Panc1 (cell line): ENCODE measurements around the gene VWDE. TPM values are rescaled to one million over a fixed set of nuclear protein-coding genes. Genes with fewer than 3 reads are reported as not detected.
A peak's percentile ranks its signal among the peaks of the same experiment; 100 is the strongest.

ENCODE experiments used
- ATAC-seq: fragments of 200-7000 bp; cut with Tn5 transposase; 2 replicates; pipeline ENCODE4 v1.9.1; 2020; ENCODE audit warnings: mild to moderate bottlenecking, moderate library complexity
- BruUV-seq: library from RNA; stranded (reverse); fragments of 400-500 nt; replicated peaks from 2 replicates; lab custom pipeline; 2021; lab: Mats Ljungman, UMichigan
- CTCF ChIA-PET: fragments of 300-600 bp; sonication (Branson Sonifier 250); formaldehyde crosslinking; loops from one replicate; lab custom pipeline; 2022; ENCODE audit warnings: antibody characterized with exemption; lab: Charles Lee
- POLR2A ChIA-PET: fragments of 300-600 bp; sonication (Branson Sonifier 250); formaldehyde crosslinking; loops from one replicate; lab custom pipeline; 2022; ENCODE audit warnings: antibody characterized with exemption; lab: Charles Lee
- DNase-seq: peaks from one replicate; pipeline ENCODE4 v3.0.0-alpha.2; 2010; ENCODE audit warnings: low read depth, low spot score
- H3K27ac ChIP-seq: 2 replicates; pipeline ENCODE4 v1.5.1; 2011; ENCODE audit warnings: mild to moderate bottlenecking, low read length, inconsistent platforms
- H3K27me3 ChIP-seq: fragments of 200-500 bp; sonication (Bioruptor generic); 2 replicates; pipeline ENCODE4 v1.6.0; 2014; ENCODE audit warnings: low read length, inconsistent platforms; ENCODE audit not compliant: control insufficient read depth, insufficient read depth
- H3K36me3 ChIP-seq: fragments of 200-500 bp; sonication (Bioruptor generic); 2 replicates; pipeline ENCODE4 v1.5.1; 2014; ENCODE audit warnings: inconsistent platforms, mild to moderate bottlenecking, low read length, moderate library complexity; ENCODE audit not compliant: control insufficient read depth, insufficient read depth
- H3K4me1 ChIP-seq: 2 replicates; pipeline ENCODE4 v1.5.1; 2011; ENCODE audit warnings: inconsistent platforms, mild to moderate bottlenecking, low read length, moderate library complexity; ENCODE audit not compliant: control insufficient read depth, insufficient read depth
- H3K4me3 ChIP-seq, 2 experiments: 2 replicates each; pipeline ENCODE4 v1.5.1; 2011 to 2012; ENCODE audit warnings: low read depth in 2 of 2, low read length in 2 of 2, mild to moderate bottlenecking in 2 of 2, inconsistent platforms in 1 of 2, moderate library complexity in 1 of 2
- H3K9me3 ChIP-seq: fragments of 200-500 bp; sonication (Bioruptor generic); 2 replicates; pipeline ENCODE4 v1.5.1; 2014; ENCODE audit warnings: low read depth, mild to moderate bottlenecking, inconsistent platforms, low read length, moderate library complexity; ENCODE audit not compliant: control insufficient read depth, insufficient read depth
- CTCF ChIP-seq: fragments of 450-650 bp; IDR thresholded peaks from 2 replicates; pipeline ENCODE4 v1.5.1; 2017; ENCODE audit warnings: mild to moderate bottlenecking
- POLR2AphosphoS5 ChIP-seq: IDR thresholded peaks from 2 replicates; pipeline ENCODE4 v1.6.1; 2012; ENCODE audit warnings: mild to moderate bottlenecking, low read depth, low read length, moderate library complexity
- REST ChIP-seq, 2 experiments: IDR thresholded peaks; 2 replicates each; pipeline ENCODE4 v1.6.1; 2011 to 2012; ENCODE audit warnings: low read depth in 2 of 2, control low read depth in 1 of 2, low read length in 1 of 2, mild to moderate bottlenecking in 1 of 2, moderate library complexity in 1 of 2; ENCODE audit not compliant: insufficient read depth in 1 of 2
- SIN3A ChIP-seq: IDR thresholded peaks from 2 replicates; pipeline ENCODE4 v1.6.1; 2012; ENCODE audit warnings: low read depth, mild to moderate bottlenecking, low read length, moderate library complexity, borderline replicate concordance; ENCODE audit not compliant: insufficient read depth
- TCF7L2 ChIP-seq: IDR thresholded peaks from 2 replicates; pipeline ENCODE4 v1.6.1; 2011; ENCODE audit warnings: mild to moderate bottlenecking, low read depth, low read length, inconsistent platforms
- in situ Hi-C: cut with HindIII; loops from 2 replicates; pipeline ENCODE4 v1.10.0; 2016; ENCODE audit warnings: low sequenced_read_pairs, low pct_unique_long_range_greater_than_20kb
- intact Hi-C: fragments of 100-400 bp; cut with micrococcal nuclease; formaldehyde crosslinking; loops from one replicate; pipeline ENCODE4 v1.10.0; 2022; ENCODE audit not compliant: unreplicated experiment
- total RNA-seq: library from RNA; stranded (reverse); gene quantifications from one replicate; pipeline ENCODE4 v1.2.1, GENCODE V29; 2021; ENCODE audit not compliant: unreplicated experiment

Gene VWDE
- total RNA-seq, 1 experiment from 2014 or later = 8.5 TPM

- Histone ChIP-seq H3K27ac (no peak overlapping the region; the same call in 1 of the 2 replicates), H3K4me1 (peaks cover 4% of the 10 kb centered on the region; the same call in 1 of the 2 replicates), H3K9me3 (peaks cover 6% of the 10 kb centered on the region; the same call in 1 of the 2 replicates), H3K27me3 (no peaks in the 10 kb centered on the region), H3K36me3 (no peaks in the 10 kb centered on the region; the same call in 1 of the 2 replicates), H3K4me3 (peak overlapping the region in 1 of 2 experiments; percentile 72; a peak in 3 of 4 replicates)
- ChIA-PET CTCF (interaction anchor here (1.2 kb wide), 1 partner anchor 10 kb away, joined by 4 read pairs; no protein-coding TSS in a partner anchor), POLR2A (no interaction called here)
- no peak for DNase-seq
- in situ Hi-C loops = no loop called here
- intact Hi-C loops = no loop called here
- TF ChIP-seq CTCF (no peak), POLR2AphosphoS5 (no peak), SIN3A (no peak)
- BruUV-seq = no TSS peak
- ATAC-seq = no peak
These were observed 1.3 kb downstream of the VWDE start for GRCh38 chr7:12402365-12402725.

- CTCF ChIA-PET = interaction anchor here (1.2 kb wide), 1 partner anchor 9 kb away, joined by 4 read pairs; no protein-coding TSS in a partner anchor
- no peak for ATAC-seq
- no peaks in the 10 kb centered on the region for H3K27me3 ChIP-seq
- POLR2A ChIA-PET = no interaction called here
- H3K36me3 ChIP-seq = no peaks in the 10 kb centered on the region; the same call in 1 of the 2 replicates
- in situ Hi-C loops (no loop called here), intact Hi-C loops (no loop called here)
- DNase-seq = no peak
- H3K4me1 ChIP-seq = peaks cover 4% of the 10 kb centered on the region; the same call in 1 of the 2 replicates
- peak overlapping the region; percentile 14 to 72 for H3K4me3 ChIP-seq
- H3K9me3 ChIP-seq = peaks cover 6% of the 10 kb centered on the region; the same call in 1 of the 2 replicates
- BruUV-seq = no TSS peak
- peak overlapping the region; percentile 18; the same call in 1 of the 2 replicates for H3K27ac ChIP-seq
- TF ChIP-seq CTCF (no peak), TCF7L2 (no peak), REST (IDR thresholded peaks at IDR 0.05; ENCODE audit: insufficient read depth in 1 of 2, low read depth in 2 of 2, low read length in 1 of 2) (no peak), SIN3A (no peak), POLR2AphosphoS5 (no peak)
These were observed 1.9 kb downstream of the VWDE start for GRCh38 chr7:12401538-12402364.
